Testis (tissue), 2 donors: ENCODE measurements around the gene TEAD1.

ENCODE experiments used
- CTCF ChIP-seq, 3 experiments: fragments of 450-650 bp in 2 of 3; fragments of 200-600 bp in 1 of 3; sonication (generic) in 1 of 3; IDR thresholded peaks; one replicate each; pipeline ENCODE4 v1.5.1; 2016 to 2019; ENCODE audit warnings: antibody characterized with exemption in 3 of 3, mild to moderate bottlenecking in 2 of 3, moderate library complexity in 1 of 3
- POLR2A ChIP-seq: fragments of 450-650 bp; IDR thresholded peaks from one replicate; pipeline ENCODE4 v1.6.1; 2017; ENCODE audit warnings: antibody characterized with exemption, mild to moderate bottlenecking, moderate library complexity

GRCh38 chr11:12719221-12719620 lies 45.0 kb downstream of the TEAD1 start:
- TF ChIP-seq POLR2A, result no peak
- TF ChIP-seq CTCF (IDR thresholded peaks at IDR 0.05), result no peak
